ENCODE measurements around the gene S100A6. TPM values are rescaled to one million over a fixed set of nuclear protein-coding genes. Genes with fewer than 3 reads are reported as not detected.
"Not testable (repeated sequence)": the region's sequence is repeated elsewhere in the genome, so short reads cannot be mapped to it uniquely, and the experiment has no call there.

The S100A6 gene
- 100 to 1,000 TPM; 154 to 680 (median 330) TPM for total RNA-seq
- 1,000 to 10,000 TPM; 1,447 to 2,520 (median 1,620) TPM for polyA plus RNA-seq
- long read RNA-seq, donor 1, transcript S100A6-204 (2 exons, 311 nt): minor isoform, 6 of 935 reads
- long read RNA-seq, donor 1, transcript S100A6-205 (3 exons, 673 nt): minor isoform, 7 of 935 reads
- long read RNA-seq, donor 1, transcript S100A6-201 (3 exons, 665 nt): major isoform, 325 of 935 reads
- long read RNA-seq, donor 1, partial matches to known transcripts: 567 of 935 reads
- long read RNA-seq, donor 1, other reads (novel, unspliced or antisense): 30 of 935 reads
- long read RNA-seq, donor 2, transcript S100A6-204 (2 exons, 311 nt): minor isoform, 14 of 1,236 reads
- long read RNA-seq, donor 2, transcript S100A6-201 (3 exons, 665 nt): major isoform, 501 of 1,236 reads
- long read RNA-seq, donor 2, transcript S100A6-205 (3 exons, 673 nt): minor isoform, 12 of 1,236 reads
- long read RNA-seq, donor 2, partial matches to known transcripts: 709 of 1,236 reads
- long read RNA-seq, donor 2, other reads (novel, unspliced or antisense): 0 of 1,236 reads
- long read RNA-seq, donor 3, transcript S100A6-201 (3 exons, 665 nt): major isoform, 147 of 383 reads
- long read RNA-seq, donor 3, partial matches to known transcripts: 231 of 383 reads
- long read RNA-seq, donor 3, other reads (novel, unspliced or antisense): 0 of 383 reads
- long read RNA-seq, donor 4, transcript S100A6-201 (3 exons, 665 nt): major isoform, 48 of 64 reads
- long read RNA-seq, donor 4, partial matches to known transcripts: 15 of 64 reads
- long read RNA-seq, donor 4, other reads (novel, unspliced or antisense): 0 of 64 reads
- long read RNA-seq, donor 5, transcript S100A6-201 (3 exons, 665 nt): major isoform, 237 of 336 reads
- long read RNA-seq, donor 5, partial matches to known transcripts: 64 of 336 reads
- long read RNA-seq, donor 5, other reads (novel, unspliced or antisense): 32 of 336 reads
- long read RNA-seq, donor 6: 0 reads
- long read RNA-seq, donor 7, transcript S100A6-201 (3 exons, 665 nt): major isoform, 863 of 2,467 reads
- long read RNA-seq, donor 7, transcript S100A6-205 (3 exons, 673 nt): minor isoform, 13 of 2,467 reads
- long read RNA-seq, donor 7, transcript S100A6-204 (2 exons, 311 nt): minor isoform, 16 of 2,467 reads
- long read RNA-seq, donor 7, partial matches to known transcripts: 1,532 of 2,467 reads
- long read RNA-seq, donor 7, other reads (novel, unspliced or antisense): 43 of 2,467 reads
- long read RNA-seq, donor 8, transcript S100A6-204 (2 exons, 311 nt): minor isoform, 5 of 633 reads
- long read RNA-seq, donor 8, transcript S100A6-201 (3 exons, 665 nt): major isoform, 258 of 633 reads
- long read RNA-seq, donor 8, partial matches to known transcripts: 367 of 633 reads
- long read RNA-seq, donor 8, other reads (novel, unspliced or antisense): 0 of 633 reads
- long read RNA-seq, donor 9, transcript S100A6-201 (3 exons, 665 nt): major isoform, 247 of 365 reads
- long read RNA-seq, donor 9, transcript S100A6-204 (2 exons, 311 nt): minor isoform, 5 of 365 reads
- long read RNA-seq, donor 9, partial matches to known transcripts: 112 of 365 reads
- long read RNA-seq, donor 9, other reads (novel, unspliced or antisense): 0 of 365 reads
- long read RNA-seq, donor 10, transcript S100A6-201 (3 exons, 665 nt): major isoform, 181 of 257 reads
- long read RNA-seq, donor 10, partial matches to known transcripts: 70 of 257 reads
- long read RNA-seq, donor 10, other reads (novel, unspliced or antisense): 0 of 257 reads

GRCh38 chr1:153535242-153536011, at the start of gene S100A6:
S100A6 (minus strand) TSS chr1:153535991; CDS start chr1:153535339, 652 bp downstream.
- peak; percentile 57 to 80 for DNase-seq

GRCh38 chr1:153585006-153585405, 49.2 kb upstream of the S100A6 start:
- no peak overlapping the region for H3K4me3 ChIP-seq
- no peaks in the 10 kb centered on the region for H3K4me1 ChIP-seq
- DNase-seq: no peak
- no peaks in the 10 kb centered on the region for H3K9me3 ChIP-seq
- intact Hi-C loops (cut with DNase I; ENCODE audit: low total_unique reads): no loop called here
- WGBS, 5 donors: 84 to 97% (median 96%) methylated on average over 1 of the region's 1 CpG
- H3K27me3 ChIP-seq: no peaks in the 10 kb centered on the region
- H3K27ac ChIP-seq: no peak overlapping the region
- H3K36me3 ChIP-seq: no peaks in the 10 kb centered on the region
- no peak for TF ChIP-seq POLR2AphosphoS5 (IDR thresholded peaks at IDR 0.05)
- no peak for TF ChIP-seq CTCF (IDR thresholded peaks at IDR 0.05)
- no peak for TF ChIP-seq POLR2A (IDR thresholded peaks at IDR 0.05)
- TF ChIP-seq EP300 (IDR thresholded peaks at IDR 0.05): no peak

More at GRCh38 chr1:153535242-153536011, at the start of gene S100A6:
- H3K36me3 ChIP-seq: peaks cover 0 to 9% (median 0%) of the 10 kb centered on the region in 4 donors
- WGBS, 5 donors: 4 to 19% (median 9%) methylated on average over 5 to 18 of the region's 18 CpGs
- H3K27ac ChIP-seq: peak within 1 kb of the TSS; percentile 91 to 99 (median 99)
- H3K27me3 ChIP-seq: no peaks in the 10 kb centered on the region
- H3K4me1 ChIP-seq: peaks cover 46 to 60% (median 51%) of the 10 kb centered on the region in 4 donors
- H3K4me3 ChIP-seq: peak within 1 kb of the TSS; percentile 55 to 78 (median 76)
- intact Hi-C loops (cut with DNase I; ENCODE audit: low total_unique reads): no loop called here
- TF ChIP-seq CTCF (IDR thresholded peaks at IDR 0.05) (no peak), EP300 (IDR thresholded peaks at IDR 0.05) (no peak), POLR2A (IDR thresholded peaks at IDR 0.05) (peak in 1 of 4 donors; percentile 27), POLR2AphosphoS5 (IDR thresholded peaks at IDR 0.05) (peak in 1 of 3 donors; percentile 57)
- H3K9me3 ChIP-seq: no peaks in the 10 kb centered on the region

DNA sequence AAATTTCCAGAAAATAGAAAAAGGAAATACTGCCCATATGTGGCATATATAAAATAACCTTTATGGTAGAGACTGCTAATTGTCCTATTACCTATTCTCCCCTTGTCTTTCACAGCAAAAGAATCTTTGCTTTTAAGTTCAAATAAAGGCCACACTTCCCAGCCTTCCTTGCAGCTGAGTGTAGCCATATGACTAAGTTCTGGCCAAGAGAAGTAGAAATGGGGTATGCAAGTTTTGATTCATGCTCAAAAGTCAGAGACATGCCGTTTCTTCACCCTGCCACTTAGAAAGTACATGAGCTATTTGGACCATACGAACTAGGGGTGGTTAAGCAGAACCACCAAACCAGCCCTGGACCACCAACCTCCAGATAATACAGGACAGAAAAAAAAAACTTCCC, 48.2 kb upstream of the S100A6 start:
- Histone ChIP-seq H3K27me3 (no peaks in the 10 kb centered on the region), H3K4me1 (no peaks in the 10 kb centered on the region), H3K9me3 (no peaks in the 10 kb centered on the region), H3K4me3 (no peak overlapping the region), H3K27ac (no peak overlapping the region), H3K36me3 (no peaks in the 10 kb centered on the region)
- TF ChIP-seq CTCF (IDR thresholded peaks at IDR 0.05): no peak
- TF ChIP-seq POLR2AphosphoS5 (IDR thresholded peaks at IDR 0.05): no peak
- TF ChIP-seq POLR2A (IDR thresholded peaks at IDR 0.05): no peak
- TF ChIP-seq EP300 (IDR thresholded peaks at IDR 0.05): no peak
- 77 to 91% (median 79%) methylated on average over 2 of the region's 2 CpGs for WGBS, 5 donors
- no peak for DNase-seq
- intact Hi-C loops (cut with DNase I; ENCODE audit: low total_unique reads): no loop called here

DNA sequence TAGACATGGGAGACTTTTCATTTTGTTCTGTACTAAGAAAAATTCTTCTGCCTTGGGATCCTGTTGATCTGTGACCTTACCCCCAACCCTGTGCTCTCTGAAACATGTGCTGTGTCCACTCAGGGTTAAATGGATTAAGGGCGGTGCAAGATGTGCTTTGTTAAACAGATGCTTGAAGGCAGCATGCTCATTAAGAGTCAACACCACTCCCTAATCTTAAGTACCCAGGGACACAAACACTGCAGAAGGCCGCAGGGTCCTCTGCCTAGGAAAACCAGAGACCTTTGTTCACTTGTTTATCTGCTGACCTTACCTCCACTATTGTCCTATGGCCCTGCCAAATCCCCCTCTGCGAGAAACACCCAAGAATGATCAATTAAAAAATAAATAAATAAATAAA, 47.7 kb upstream of the S100A6 start:
- H3K27me3 ChIP-seq; H3K9me3 ChIP-seq; DNase-seq; H3K27ac ChIP-seq; H3K4me1 ChIP-seq; H3K36me3 ChIP-seq; H3K4me3 ChIP-seq; intact Hi-C loops (cut with DNase I; ENCODE audit: low total_unique reads): not testable (repeated sequence)
- 63 to 81% (median 76%) methylated on average over 2 to 3 of the region's 3 CpGs for WGBS, 5 donors

GRCh38 chr1:153582836-153583235, 47.0 kb upstream of the S100A6 start:
- H3K9me3 ChIP-seq; intact Hi-C loops (cut with DNase I; ENCODE audit: low total_unique reads); H3K27me3 ChIP-seq; H3K4me3 ChIP-seq; H3K36me3 ChIP-seq; H3K4me1 ChIP-seq; H3K27ac ChIP-seq; DNase-seq: not testable (repeated sequence)
- 94 to 98% (median 95%) methylated on average over 16 to 32 of the region's 34 CpGs for WGBS, 5 donors
